Cerebellar cortex (tissue), 1 donor: Measurements from ENCODE around the gene HEG1.
"Not testable (repeated sequence)": the region's sequence is repeated elsewhere in the genome, so short reads cannot be mapped to it uniquely, and the experiment has no call there.

Experiments
- DNase-seq: peaks from one replicate; pipeline ENCODE4 v3.0.0-alpha.2; 2015; ENCODE audit warnings: low spot score

The HEG1 gene

GRCh38 chr3:124984754-124985153 is 71.0 kb downstream of the HEG1 start:
- DNase-seq, result no peak

GRCh38 chr3:124982855-124983254 is 72.9 kb downstream of the HEG1 start:
- no peak for DNase-seq

- no peak for DNase-seq
These were observed 74.3 kb downstream of the HEG1 start for GRCh38 chr3:124981472-124981871.

- DNase-seq, result no peak
These were observed 77.2 kb downstream of the HEG1 start for GRCh38 chr3:124978627-124979026.

- no peak for DNase-seq
These were observed 79.4 kb downstream of the HEG1 start for GRCh38 chr3:124976383-124976782.

GRCh38 chr3:124974691-124975090 is 81.1 kb downstream of the HEG1 start:
- DNase-seq, result no peak

- DNase-seq, result no peak
These were observed 82.5 kb downstream of the HEG1 start for GRCh38 chr3:124973290-124973689.

GRCh38 chr3:124972457-124972856 is 83.3 kb downstream of the HEG1 start:
- DNase-seq, result no peak

GRCh38 chr3:124969963-124970722 is 85.7 kb downstream of the HEG1 start:
- DNase-seq, result no peak

- DNase-seq, result no peak
These were observed 86.6 kb downstream of the HEG1 start for GRCh38 chr3:124969190-124969589.

GRCh38 chr3:124967964-124968363 is 87.8 kb downstream of the HEG1 start:
- no peak for DNase-seq

- no peak for DNase-seq
These were observed 89.0 kb downstream of the HEG1 start for GRCh38 chr3:124966521-124967445.

GRCh38 chr3:124965413-124965812 is 90.4 kb downstream of the HEG1 start:
- DNase-seq, result no peak

GRCh38 chr3:124964387-124964786 is 91.4 kb downstream of the HEG1 start:
- DNase-seq, result no peak

GRCh38 chr3:124963755-124964154 is 92.0 kb downstream of the HEG1 start:
- DNase-seq, result no peak

GRCh38 chr3:124962403-124962940 is 93.3 kb downstream of the HEG1 start:
- no peak for DNase-seq

- no peak for DNase-seq
These were observed 95.1 kb downstream of the HEG1 start for GRCh38 chr3:124960698-124961097.

GRCh38 chr3:124960105-124960504 is 95.7 kb downstream of the HEG1 start:
- no peak for DNase-seq

- DNase-seq, result not testable (repeated sequence)
These were observed 97.8 kb downstream of the HEG1 start for GRCh38 chr3:124957951-124958350.

- DNase-seq, result no peak
These were observed 103.4 kb downstream of the HEG1 start for GRCh38 chr3:124952282-124952855.

- no peak for DNase-seq
These were observed 104.1 kb downstream of the HEG1 start for GRCh38 chr3:124951511-124952281.

- no peak for DNase-seq
These were observed 105.8 kb downstream of the HEG1 start for GRCh38 chr3:124950026-124950425.
